Measurements from ENCODE around the gene ADGRB3. TPM values are rescaled to one million over a fixed set of nuclear protein-coding genes. Genes with fewer than 3 reads are reported as not detected.
"Not testable (repeated sequence)": the region's sequence is repeated elsewhere in the genome, so short reads cannot be mapped to it uniquely, and the experiment has no call there.

The ADGRB3 gene
- total RNA-seq, 1 donor from 2014 or later: not detected

- no peak for DNase-seq (ENCODE audit: extremely low read depth, low read depth, low spot score)
Measured at GRCh38 chr6:68732423-68732822, 97.3 kb downstream of the ADGRB3 start.

DNA sequence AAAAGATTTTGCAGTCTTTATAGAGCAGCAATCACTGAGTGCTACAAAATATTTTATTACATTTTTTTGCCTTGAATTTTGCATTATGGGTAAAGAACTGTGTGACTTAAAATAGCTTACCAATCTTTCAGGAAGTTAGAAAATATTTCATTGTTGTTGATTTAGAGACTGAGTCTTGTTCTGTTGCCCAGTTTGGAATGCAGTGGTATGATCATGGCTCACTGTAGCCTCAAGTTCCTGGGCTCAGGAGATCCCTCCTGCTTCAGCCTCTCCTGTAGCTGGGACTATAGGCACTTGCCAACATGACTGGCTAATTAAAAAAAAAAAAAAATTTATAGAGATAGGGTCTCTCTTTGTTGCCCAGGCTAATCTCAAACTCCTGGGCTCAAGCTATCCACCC, 100.8 kb downstream of the ADGRB3 start:
- DNase-seq (ENCODE audit: extremely low read depth, low read depth, low spot score): no peak

GRCh38 chr6:68737061-68737460, 102.0 kb downstream of the ADGRB3 start:
- no peak for DNase-seq (ENCODE audit: extremely low read depth, low read depth, low spot score)

DNA sequence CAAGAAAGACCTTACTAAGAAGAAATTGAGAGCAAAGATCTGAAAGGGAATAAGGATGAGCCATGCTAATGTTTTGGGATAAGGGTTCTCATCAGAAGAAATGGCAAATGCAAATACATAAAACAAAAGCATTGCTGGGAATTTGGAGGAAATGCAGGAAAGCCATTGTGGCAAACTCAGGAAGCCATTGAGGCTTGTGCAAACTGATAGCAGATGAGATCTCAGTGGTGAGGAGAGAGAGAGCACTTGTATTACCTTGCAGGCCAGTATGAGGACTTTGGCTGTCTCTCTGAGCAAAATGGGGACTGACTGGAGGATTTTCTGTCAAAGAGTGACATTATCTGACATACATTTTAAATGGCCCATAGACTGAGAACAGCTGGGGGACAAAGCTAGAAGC, 103.0 kb downstream of the ADGRB3 start:
- DNase-seq (ENCODE audit: extremely low read depth, low read depth, low spot score): no peak

DNA sequence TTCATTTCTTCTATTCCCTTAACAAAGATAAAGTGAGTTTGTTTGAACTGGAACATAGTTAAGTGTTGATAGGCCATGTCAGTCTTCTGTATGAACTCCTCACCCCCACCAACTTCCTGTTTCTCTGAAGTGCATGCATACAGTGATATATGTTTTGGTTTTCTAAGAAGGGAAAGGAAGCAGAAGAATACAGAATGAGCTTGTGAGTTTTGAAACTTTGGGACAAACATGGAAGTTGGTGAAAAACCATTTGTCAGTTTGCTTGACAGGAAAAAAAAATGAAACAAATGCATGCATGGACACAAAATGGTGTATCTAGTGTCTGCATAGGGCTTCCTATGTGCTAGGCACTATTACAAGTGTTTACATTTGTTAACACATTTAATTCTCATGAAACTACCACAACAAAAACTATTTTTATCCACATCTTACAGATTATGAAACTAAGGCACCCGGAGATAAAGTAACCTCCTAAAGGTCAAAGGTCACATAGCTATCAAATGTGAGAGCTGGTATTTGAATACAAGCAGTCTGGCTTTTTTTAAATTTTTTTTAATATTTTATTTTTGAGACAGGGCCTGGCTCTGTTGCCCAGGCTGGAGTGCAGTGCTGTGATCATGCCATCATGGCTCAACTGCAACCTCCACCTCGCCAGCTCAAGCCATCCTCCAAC, 105.9 kb downstream of the ADGRB3 start:
- no peak for DNase-seq (ENCODE audit: extremely low read depth, low read depth, low spot score)

DNA sequence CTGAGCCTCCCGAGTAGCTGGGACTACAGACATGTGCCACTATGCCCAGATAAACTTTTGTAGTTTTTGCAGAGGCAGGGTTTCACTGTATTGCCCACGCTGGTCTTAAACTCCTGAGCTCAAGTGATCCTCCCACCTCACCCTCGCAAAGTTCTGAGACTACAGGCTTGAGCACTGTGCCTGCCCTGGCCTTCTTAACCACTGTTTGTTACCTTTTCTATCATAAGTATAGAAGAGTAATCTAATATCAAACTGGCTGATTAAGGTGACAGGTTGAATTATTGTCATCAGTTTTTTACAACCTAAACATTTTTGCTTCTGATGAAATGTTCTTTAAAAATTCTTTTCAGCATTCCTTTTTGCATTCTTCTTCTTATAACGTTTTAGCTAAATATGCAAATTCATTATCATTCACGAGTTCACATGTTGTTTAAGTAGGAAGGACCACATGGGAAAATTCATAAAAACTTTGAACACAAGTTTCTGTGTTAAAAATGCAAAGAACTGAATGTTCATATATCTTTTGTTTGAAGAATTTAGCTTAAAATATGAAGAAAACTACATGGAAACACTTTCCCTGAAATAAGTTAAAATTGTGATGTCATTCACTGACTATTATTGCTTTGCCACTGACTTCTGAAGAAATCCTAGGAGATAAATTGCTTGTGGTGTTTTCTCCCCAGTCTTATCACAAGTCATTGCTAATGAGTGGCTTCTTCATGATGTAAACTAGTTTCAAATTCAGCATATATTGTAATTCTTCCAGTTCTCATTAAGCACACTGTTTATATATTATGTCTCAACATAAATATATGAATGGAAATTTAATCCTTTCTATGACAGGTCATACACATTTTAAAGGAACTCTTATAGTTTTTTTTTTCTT, 106.7 kb downstream of the ADGRB3 start:
- DNase-seq (ENCODE audit: extremely low read depth, low read depth, low spot score): no peak

DNA sequence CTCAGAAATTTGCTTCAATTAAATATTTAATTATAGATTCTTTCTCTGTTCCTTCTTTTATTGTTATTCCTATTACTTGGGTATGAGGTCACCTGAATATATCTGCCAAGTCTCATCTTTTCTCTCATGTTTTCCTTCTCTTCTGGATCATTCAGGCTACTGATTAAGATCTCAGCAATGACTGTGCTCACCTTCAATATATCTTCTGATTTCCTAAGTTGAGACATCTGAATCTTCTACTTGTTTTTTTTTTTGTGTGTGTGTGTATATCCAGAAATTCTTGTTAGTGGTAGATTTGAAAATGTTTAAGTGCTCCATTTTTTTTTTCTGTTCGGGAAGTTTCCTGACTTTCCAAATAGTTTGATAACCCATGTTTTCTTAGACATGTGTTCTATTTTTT, 108.0 kb downstream of the ADGRB3 start:
- DNase-seq (ENCODE audit: extremely low read depth, low read depth, low spot score): no peak

- DNase-seq (ENCODE audit: extremely low read depth, low read depth, low spot score): not testable (repeated sequence)
Measured at GRCh38 chr6:68744376-68744775, 109.3 kb downstream of the ADGRB3 start.

- no peak for DNase-seq (ENCODE audit: extremely low read depth, low read depth, low spot score)
Measured at GRCh38 chr6:68746376-68746775, 111.3 kb downstream of the ADGRB3 start.

DNA sequence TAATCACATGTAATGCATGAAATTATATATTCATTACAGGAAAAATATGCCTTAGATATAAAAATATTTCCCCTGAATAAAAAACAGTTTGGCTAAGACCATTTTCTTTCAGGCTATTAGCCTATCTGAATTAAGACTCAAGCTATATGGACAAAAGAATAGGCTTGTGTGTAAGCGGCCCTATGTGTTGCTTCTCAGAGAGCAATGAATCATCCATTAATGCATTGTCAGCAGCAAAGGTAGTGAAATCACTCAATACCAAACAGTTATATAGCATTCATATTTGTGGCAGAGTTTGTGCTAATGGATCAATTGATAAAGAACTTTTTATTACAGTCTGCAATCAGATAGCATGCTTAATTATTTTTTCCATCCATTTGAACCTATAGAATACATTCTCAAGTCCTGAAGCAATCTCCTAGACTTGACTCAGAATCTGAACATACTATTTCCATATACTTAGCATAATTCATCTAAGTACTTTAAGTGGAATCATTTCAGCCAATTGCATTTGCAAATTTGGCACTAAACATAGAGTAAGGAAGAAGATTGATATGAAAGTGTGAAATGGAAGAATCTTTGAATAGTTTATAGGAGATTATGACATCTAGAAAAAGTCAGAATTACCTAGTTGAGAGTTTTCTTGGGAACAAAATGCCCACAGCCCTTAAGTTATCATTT, 112.2 kb downstream of the ADGRB3 start:
- DNase-seq (ENCODE audit: extremely low read depth, low read depth, low spot score): no peak

DNA sequence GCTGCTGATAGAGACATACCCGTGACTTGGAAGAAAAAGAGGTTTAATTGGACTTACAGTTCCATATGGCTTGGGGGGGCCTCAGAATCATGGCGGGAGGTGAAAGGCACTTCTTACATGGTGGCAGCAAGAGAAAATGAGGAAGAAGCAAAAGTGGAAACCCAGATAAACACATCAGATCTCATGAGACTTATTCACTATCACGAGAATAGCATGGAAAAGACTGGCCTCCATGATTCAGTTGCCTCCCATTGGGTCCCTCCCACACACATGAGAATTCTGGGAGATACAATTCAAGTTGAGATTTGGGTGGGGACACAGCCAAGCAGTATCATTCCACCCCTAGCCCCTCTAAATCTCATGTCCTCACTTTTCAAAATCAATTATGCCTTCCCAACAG, 112.8 kb downstream of the ADGRB3 start:
- DNase-seq (ENCODE audit: extremely low read depth, low read depth, low spot score): not testable (repeated sequence)

- DNase-seq (ENCODE audit: extremely low read depth, low read depth, low spot score): no peak
Measured at GRCh38 chr6:68754681-68755213, 119.7 kb downstream of the ADGRB3 start.

DNA sequence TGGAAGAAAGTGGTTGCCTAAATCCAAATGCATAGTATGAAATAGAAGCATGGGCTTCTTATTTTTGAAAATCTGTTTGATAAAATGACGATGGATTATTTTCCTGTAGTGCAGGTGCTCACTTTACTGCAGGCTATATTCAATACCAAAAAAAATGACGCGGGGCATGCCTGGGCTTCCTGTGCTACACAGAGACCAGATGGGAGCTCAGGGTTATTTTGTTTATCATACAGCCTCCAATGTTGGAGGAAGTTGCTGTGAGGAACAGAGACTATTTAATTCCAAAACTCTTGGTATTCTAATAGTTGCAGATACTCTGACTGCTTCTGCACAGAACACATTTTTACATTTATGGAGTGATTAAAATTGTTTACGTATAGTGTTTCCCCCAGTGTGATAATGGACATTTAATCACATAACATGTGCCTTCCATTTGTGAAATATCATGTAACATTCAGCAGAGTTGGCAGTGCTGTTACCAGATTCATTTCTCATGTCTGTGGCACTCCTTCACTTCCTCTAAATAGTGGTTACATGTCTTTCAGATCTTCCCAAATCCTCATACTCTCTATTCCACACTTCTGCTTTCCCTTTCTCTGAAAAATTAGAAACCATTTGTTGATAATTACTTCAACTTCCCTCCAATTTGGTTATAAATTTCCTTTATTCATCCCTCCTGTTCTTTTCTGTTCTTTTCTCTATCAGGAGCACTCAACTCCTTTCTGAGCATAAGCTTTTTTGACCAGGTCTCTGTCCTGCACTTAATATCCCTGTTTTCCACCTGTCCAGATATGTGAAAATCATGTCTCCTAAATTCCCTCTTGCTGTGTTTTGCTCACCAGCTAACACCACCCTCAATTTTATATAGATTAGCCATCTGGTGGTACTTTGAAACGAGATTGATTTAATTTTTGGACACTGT, 121.6 kb downstream of the ADGRB3 start:
- no peak for DNase-seq (ENCODE audit: extremely low read depth, low read depth, low spot score)

GRCh38 chr6:68757821-68758220, 122.7 kb downstream of the ADGRB3 start:
- no peak for DNase-seq (ENCODE audit: extremely low read depth, low read depth, low spot score)

GRCh38 chr6:68758559-68758958, 123.5 kb downstream of the ADGRB3 start:
- DNase-seq (ENCODE audit: extremely low read depth, low read depth, low spot score): no peak

GRCh38 chr6:68760485-68760884, 125.4 kb downstream of the ADGRB3 start:
- DNase-seq (ENCODE audit: extremely low read depth, low read depth, low spot score): no peak

DNA sequence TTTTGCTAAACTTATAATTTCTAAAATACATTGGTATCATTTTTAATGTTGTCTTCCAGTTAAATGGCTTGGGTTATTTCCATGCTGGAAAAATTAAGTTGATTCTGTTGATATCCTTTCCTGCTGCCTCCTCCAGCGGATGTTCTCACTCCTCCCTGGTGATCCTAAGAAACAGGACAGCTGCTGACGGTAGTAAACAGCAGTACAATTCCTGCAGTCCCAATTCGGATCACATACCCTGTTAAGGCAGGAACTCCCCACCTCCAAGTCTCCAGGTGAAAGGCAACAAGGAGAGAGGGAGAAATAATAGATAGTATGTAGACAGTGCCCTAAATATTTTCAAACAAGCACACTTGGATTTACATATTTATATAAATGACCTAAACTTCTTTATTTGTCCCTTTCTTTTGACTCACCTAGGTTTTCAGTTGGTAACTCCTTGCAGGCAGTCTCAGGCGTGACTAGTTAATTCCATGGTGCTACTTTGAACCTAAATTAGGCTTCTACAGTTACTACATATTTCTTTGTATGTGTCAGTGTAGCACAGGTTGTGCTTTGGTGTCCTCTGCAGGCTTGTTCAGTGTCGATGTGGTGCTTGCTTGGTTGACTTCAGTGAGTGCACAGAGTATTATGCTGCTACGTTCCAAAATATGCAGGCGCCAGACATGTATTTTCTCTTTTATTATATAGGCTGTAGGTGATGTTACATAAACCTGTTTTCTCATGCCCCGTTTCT, 126.0 kb downstream of the ADGRB3 start:
- no peak for DNase-seq (ENCODE audit: extremely low read depth, low read depth, low spot score)

GRCh38 chr6:68761985-68762384, 126.9 kb downstream of the ADGRB3 start:
- no peak for DNase-seq (ENCODE audit: extremely low read depth, low read depth, low spot score)

GRCh38 chr6:68771426-68771825, 136.3 kb downstream of the ADGRB3 start:
- no peak for DNase-seq (ENCODE audit: extremely low read depth, low read depth, low spot score)

GRCh38 chr6:68774843-68775242, 139.8 kb downstream of the ADGRB3 start:
- no peak for DNase-seq (ENCODE audit: extremely low read depth, low read depth, low spot score)
